ENCODE results near the gene APLP2.

The APLP2 gene

DNA sequence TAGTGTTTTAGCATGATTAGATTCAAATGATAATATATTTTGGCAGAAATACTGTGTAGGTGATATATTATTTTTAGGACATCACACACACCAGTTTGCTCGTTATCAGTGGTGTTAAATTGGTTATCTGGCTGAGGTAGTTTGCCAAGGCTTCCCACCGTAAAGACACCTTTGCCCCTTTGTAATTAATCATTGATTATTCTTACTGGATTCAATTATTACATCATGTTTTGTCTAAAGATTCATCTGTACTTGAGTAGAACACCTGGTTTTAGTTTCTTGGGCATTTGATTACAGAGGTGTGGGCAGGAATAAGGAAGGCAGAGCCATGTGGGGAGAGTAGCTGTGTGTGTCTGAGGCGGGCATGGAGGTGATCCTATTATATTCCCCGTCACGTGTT is 50.4 kb downstream of the APLP2 start:
- no peak for DNase-seq

DNA sequence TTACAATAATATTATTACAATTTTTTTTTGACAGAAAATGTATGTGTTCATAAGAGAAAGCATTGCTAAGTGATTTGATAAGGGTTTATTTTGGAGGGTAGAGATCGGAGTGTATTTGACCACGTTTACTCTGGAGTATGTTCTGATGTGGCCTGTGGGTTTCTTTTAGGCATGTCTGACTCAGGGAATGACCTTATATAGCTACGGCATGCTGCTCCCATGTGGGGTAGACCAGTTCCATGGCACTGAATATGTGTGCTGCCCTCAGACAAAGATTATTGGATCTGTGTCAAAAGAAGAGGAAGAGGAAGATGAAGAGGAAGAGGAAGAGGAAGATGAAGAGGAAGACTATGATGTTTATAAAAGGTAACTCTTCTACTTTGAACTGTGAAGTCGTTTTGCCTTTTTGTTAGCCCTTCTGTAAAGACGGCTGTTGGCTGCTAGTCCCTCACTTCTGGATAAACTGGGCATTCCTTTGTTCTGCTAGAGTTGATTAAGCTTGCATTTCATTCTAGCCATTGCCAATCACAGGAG is 51.8 kb downstream of the APLP2 start:
- DNase-seq = peak; percentile 31

DNA sequence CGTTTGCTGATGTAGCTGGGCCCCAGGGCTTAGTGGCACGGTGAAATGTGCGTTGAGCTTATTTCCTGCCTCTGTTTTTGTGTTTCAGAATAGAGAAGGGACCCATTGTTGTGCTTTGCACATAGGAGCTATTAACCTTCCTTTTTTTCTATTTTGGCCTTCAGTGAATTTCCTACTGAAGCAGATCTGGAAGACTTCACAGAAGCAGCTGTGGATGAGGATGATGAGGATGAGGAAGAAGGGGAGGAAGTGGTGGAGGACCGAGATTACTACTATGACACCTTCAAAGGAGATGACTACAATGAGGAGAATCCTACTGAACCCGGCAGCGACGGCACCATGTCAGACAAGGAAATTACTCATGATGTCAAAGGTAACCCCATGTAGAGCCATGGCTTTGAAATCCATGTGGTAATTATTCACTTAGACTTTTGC is 52.5 kb downstream of the APLP2 start:
- DNase-seq = peak; percentile 63

DNA sequence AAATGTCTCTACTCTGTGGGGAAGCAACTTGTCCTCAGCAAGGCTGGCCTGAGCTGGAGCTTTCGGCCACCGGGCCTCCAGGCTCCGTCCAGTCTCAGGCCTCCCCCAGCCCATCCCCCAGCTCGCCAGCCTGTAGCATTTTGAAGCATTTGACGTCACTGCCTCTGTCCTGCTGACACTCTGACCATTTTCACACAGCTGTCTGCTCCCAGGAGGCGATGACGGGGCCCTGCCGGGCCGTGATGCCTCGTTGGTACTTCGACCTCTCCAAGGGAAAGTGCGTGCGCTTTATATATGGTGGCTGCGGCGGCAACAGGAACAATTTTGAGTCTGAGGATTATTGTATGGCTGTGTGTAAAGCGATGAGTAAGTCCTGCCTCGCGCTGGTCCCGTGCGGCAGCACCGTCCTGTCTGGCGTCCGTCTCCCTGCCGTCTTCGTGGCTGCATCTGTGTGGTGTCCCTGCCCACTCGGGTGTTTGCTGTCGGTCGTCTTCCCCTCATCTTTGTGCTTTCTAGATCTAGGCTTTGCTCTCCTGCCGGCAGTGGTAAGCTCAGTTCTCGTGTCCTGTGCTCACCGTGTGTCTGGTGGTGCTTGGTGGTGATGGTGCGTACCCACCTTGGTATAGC is 53.8 kb downstream of the APLP2 start:
- no peak for DNase-seq

GRCh38 chr11:130124096-130124495 is 54.4 kb downstream of the APLP2 start:
- no peak for DNase-seq

DNA sequence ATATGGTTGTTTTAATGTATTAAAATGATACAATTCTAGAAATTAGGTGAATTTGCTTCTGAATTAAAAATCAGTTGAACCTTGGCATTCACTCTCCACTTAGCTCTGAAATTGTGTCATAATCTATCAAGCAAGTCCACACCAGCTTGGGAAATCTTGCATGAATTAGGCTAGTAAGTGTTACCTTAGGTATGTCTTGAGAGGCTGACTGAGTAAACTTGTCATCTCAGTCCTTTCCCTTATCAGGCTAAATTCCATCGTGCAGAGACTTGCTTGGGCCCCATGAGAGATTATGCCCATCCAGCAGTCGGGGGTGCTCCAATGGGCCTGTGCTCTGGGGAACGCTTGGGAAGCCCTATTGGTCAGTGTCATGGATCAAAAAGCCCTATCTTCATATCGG is 55.9 kb downstream of the APLP2 start:
- DNase-seq = no peak

GRCh38 chr11:130126516-130126915 is 56.8 kb downstream of the APLP2 start:
- no peak for DNase-seq

GRCh38 chr11:130127509-130127908 is 57.8 kb downstream of the APLP2 start:
- DNase-seq = no peak

DNA sequence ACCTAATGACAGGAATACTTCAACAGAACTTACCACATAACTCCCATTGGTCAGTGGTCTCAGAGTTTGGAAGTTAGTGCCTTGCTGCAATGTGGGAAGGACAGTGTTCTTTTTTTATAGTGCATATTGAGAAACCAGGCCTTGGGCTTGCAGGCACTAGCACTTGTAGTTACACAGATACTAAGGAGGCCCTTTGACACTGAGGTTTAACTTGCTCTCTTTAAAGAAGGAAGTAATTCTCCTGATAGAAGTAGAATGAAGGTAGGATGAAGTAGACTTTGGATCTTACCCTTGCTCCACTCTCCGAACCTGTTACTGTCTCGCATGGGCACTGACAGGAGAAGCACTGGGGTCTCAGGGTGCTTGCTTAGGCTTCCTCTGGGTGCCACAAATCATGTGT is 58.9 kb downstream of the APLP2 start:
- DNase-seq = no peak

- DNase-seq = no peak
Measured at GRCh38 chr11:130129922-130130321, 60.2 kb downstream of the APLP2 start.

- DNase-seq = peak; percentile 66
Measured at GRCh38 chr11:130131961-130132850, 62.5 kb downstream of the APLP2 start.

DNA sequence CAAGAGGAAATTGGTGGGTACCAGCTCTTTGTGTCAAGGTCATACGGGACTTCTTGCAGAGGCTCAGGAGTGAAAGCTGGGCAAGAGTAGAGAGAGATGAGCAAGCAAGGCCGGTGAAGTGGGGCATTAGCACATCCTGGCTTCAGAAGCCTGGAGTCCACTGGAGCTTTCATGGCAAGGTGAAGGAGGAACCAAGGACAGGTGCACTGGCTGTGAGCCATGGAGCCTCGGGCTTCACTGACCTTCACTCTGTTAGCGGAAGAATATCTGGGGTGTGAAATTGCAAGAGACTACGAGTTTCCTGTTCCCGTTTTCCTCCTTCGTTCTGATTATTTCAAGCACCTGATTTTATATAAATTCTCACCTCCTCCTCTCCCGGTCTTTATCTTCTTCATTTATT is 64.0 kb downstream of the APLP2 start:
- DNase-seq = no peak

DNA sequence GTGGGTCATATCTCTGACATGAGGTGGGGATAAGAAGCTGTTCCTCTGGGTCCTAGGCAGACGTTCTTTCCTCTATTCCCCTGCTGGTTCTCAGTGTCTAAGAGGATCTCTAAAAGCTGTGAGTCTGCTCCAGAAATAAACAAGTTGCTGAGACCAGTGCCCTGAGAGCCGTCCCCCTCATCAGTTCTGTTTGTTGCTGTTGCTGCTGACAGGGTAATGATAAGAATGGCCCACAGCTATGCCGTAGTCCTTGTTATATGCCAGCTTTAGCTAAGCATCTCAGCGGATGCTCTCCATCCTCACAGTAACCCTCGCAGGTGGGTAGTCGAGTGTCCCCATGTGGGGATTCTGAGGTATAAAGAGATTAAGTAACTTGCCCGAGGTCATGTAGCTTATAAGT is 66.4 kb downstream of the APLP2 start:
- DNase-seq = no peak

DNA sequence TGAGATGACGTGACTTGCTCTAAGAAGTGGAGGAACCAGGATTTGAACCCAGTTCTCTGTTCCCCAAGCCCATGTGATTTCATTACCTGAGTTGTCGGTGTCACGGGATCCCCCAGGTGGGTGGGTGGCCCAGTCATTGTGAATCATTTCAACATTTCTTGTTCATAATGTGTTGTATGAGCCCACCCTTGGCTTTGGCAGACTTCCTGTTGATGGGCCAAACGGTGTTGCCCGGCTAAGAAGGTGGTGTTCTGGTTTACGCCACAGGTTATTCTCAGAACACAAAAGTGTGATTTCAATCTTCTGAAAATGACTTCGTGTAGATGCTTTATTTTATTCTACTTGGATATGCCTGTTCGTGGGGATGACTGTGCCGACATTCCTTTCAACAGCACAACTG is 68.3 kb downstream of the APLP2 start:
- DNase-seq = no peak

GRCh38 chr11:130139401-130139800 is 69.7 kb downstream of the APLP2 start:
- DNase-seq = no peak

DNA sequence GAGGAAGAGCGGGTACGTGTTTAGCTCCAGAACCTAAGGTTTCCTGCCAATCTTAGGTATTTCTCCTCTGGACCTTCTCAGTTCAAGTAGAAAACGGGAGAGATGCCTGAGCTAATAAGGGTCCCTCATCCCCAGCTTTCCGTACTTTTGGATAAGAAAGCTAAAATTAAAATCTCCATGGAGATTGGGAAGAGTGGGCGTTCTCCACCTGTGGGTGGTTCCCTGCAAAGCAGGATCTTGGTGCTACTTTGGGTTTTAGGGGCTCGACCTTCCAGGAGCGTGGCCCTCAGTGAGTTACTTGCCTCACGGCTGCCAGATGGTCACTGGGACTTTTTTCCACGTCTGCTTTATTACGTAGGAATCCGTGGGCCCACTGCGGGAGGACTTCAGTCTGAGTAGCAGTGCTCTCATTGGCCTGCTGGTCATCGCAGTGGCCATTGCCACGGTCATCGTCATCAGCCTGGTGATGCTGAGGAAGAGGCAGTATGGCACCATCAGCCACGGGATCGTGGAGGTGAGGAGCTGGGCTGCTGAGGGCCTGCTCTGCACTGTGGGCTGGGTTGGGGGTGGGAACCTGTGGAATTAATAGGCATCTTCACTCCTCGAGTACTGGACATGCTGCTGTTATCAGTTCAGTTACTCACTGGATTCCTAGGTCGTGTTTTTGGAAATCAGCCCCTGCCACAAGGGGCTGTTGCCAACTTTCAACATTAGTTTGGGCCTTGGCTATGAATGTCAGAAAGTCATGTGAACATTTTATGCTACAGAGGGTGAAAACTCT is 72.1 kb downstream of the APLP2 start:
- no peak for DNase-seq

DNA sequence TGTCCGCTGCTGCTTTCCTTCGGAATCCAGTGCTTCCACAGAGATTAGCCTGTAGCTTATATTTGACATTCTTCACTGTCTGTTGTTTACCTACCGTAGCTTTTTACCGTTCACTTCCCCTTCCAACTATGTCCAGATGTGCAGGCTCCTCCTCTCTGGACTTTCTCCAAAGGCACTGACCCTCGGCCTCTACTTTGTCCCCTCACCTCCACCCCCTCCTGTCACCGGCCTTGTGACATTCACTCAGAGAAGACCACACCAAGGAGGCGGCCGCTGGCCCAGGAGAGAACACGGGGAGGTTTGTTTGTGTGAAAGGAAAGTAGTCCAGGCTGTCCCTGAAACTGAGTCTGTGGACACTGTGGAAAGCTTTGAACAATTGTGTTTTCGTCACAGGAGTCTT is 74.4 kb downstream of the APLP2 start:
- DNase-seq = no peak

DNA sequence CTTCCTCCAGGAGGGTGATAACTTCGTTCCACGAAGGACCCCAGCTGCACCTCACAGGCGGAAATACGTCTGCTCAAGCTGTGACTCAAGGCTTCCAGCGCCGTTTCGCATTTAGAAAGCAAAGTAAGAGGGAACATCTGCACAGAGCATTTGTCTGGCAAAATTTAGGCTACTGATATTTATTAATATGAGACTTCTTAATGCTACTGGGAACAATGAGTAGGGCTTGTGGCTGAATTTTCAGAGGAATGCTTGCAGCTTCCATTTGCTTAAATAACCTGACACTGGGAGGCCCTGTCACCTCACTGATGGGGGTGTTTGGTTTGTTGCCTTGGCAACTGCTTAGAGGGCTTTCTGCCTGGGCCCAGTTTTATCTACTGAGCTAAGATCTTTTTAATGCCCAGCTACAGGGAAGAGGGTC is 75.2 kb downstream of the APLP2 start:
- DNase-seq = no peak

- no peak for DNase-seq
Measured at GRCh38 chr11:130145311-130145812, 75.7 kb downstream of the APLP2 start.

DNA sequence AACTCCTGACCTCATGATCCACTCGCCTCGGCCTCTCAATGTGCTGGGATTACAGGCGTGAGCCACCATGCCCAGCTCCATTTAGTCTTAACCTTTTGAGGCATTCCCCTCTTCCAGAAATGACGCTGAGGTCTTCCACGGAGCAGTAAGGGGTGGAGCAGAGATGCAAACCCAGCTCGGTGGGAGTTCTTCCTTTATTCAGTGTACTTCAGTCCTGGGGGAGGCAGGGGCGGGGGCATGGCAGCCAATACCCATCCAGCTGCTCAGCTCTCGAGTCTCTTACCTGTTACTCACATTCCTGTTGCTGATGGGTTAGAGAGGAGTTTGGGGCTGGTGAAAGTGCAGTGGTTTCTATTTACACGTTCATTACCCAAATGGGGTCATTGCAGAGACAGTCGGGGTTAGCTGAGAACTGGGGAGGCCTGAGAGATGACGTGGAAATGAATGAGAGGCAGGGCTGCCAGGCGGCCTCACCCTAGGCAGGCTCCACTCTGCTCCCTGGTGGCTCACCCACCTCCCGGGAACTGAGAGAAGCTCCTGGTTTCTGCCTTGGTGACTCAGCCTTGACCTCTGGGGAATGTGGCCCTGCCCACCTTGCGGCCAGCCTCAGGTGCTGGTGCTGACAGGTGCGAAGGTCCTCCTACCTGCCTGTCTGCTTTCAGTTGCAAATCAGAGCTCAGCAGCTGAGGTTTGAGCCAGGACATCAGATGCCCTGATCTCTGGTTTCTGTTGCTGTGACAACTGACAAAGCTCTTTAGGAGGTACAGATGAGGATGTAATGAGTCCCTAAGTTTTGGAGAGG is 76.5 kb downstream of the APLP2 start:
- no peak for DNase-seq

GRCh38 chr11:130146796-130147195 is 77.1 kb downstream of the APLP2 start:
- DNase-seq = no peak

DNA sequence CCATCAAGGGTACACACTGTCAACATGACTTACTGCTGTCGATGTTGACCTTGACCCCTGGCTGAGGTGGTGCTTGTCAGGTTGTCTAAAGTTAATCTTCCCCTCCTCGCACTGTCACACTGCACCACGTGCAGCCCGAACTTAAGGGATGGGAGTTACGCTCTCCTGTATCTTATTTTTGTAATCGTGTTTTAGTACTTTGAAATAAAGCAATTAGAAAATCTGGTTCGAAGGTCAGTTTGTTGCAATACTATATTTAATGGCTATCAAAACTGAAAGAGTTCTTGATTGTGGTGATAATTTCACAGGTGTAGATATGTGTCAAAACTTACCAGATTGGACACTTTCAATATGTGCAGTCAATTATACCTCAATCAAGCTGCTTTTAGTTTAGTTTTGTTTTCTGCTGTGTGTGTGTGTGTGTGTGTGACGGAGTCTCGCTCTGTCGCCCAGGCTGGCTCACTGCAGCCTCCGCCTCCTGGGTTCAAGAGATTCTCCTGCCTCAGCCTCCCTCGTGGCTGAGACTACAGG is 79.2 kb downstream of the APLP2 start:
- no peak for DNase-seq
